Lung (tissue), 12 donors: ENCODE measurements around the gene ZBTB45. TPM values are rescaled to one million over a fixed set of nuclear protein-coding genes. Genes with fewer than 3 reads are reported as not detected.
"Not testable (repeated sequence)": the region's sequence is repeated elsewhere in the genome, so short reads cannot be mapped to it uniquely, and the experiment has no call there.

Source experiments
- ATAC-seq: fragments of 200-7000 bp; cut with Tn5 transposase; one replicate; pipeline ENCODE4 v1.9.1; 2020; ENCODE audit warnings: moderate number of reproducible peaks; ENCODE audit not compliant: insufficient read depth, low FRiP score
- DNase-seq, 3 donors: peaks; one replicate each; pipeline ENCODE4 v3.0.0-alpha.2; 2013 to 2017
- H3K27ac ChIP-seq, 2 donors: one replicate each; pipeline ENCODE4 v1.5.1; 2013; ENCODE audit warnings: mild to moderate bottlenecking in 2 of 2, moderate library complexity in 2 of 2, control low read depth in 1 of 2, inconsistent platforms in 1 of 2, low read depth in 1 of 2, low read length in 1 of 2
- H3K27me3 ChIP-seq, 3 donors: one replicate each; pipeline ENCODE4 v1.5.1; 2013; ENCODE audit warnings: low read length in 2 of 3; ENCODE audit not compliant: control insufficient read depth in 3 of 3, insufficient read depth in 3 of 3
- H3K36me3 ChIP-seq, 4 donors: one replicate each; pipeline ENCODE4 v1.5.1; 2013; ENCODE audit warnings: low read length in 4 of 4, mild to moderate bottlenecking in 1 of 4, moderate library complexity in 1 of 4; ENCODE audit not compliant: control insufficient read depth in 4 of 4, insufficient read depth in 4 of 4
- H3K4me1 ChIP-seq, 5 donors: one replicate each; pipeline ENCODE4 v1.5.1; 2013; ENCODE audit warnings: low read length in 5 of 5, mild to moderate bottlenecking in 2 of 5, moderate library complexity in 1 of 5; ENCODE audit not compliant: control insufficient read depth in 5 of 5, insufficient read depth in 5 of 5
- H3K4me3 ChIP-seq: one replicate; pipeline ENCODE4 v1.5.1; 2013; ENCODE audit warnings: mild to moderate bottlenecking, control low read depth, moderate library complexity
- H3K9ac ChIP-seq, 2 donors: one replicate each; pipeline ENCODE4 v1.5.1; 2013; ENCODE audit warnings: low read length in 2 of 2, control low read depth in 1 of 2; ENCODE audit not compliant: insufficient read depth in 1 of 2
- H3K9me3 ChIP-seq, 4 donors: one replicate each; pipeline ENCODE4 v1.5.1; 2013; ENCODE audit warnings: low read length in 3 of 4, mild to moderate bottlenecking in 1 of 4, moderate library complexity in 1 of 4; ENCODE audit not compliant: control insufficient read depth in 4 of 4, insufficient read depth in 3 of 4
- WGBS, 2 donors: extraction: QIAGEN DNeasy Blood & Tissue Kit; methylation state at CpG; one replicate each; pipeline ENCODE4 v1.1.7; 2013; 5-methylcytosine and 5-hydroxymethylcytosine counted together
- polyA plus RNA-seq, 2 donors: library from polyadenylated mRNA; stranded (reverse); fragments of 200-250 nt; gene quantifications; one replicate each; pipeline ENCODE4 v1.2.1, GENCODE V29; 2013
- total RNA-seq, 2 donors: library from RNA; depleted of rRNA in 1 of 2; stranded (reverse); fragments of >200 nt in 1 of 2; gene quantifications; one replicate each; pipeline ENCODE4 v1.2.1, GENCODE V29; 2014 to 2021
- TF ChIP-seq, protein P1 (sequence below): IDR thresholded peaks from 2 replicates; pipeline ENCODE4 v1.5.1; 2012; ENCODE audit warnings: mild to moderate bottlenecking; ENCODE audit errors: control extremely low read depth, extremely low read depth
- donor health status: control.
- donor health status: control.
- donor health status: Bipolar disorder and iron deficiency.
- donor health status: healthy.
- donor health status: DM: yes; HTN: yes; CAD: no.

The ZBTB45 gene
- total and polyA plus RNA-seq, 4 donors, result 6.0 to 20.2 (median 8.6) TPM

DNA sequence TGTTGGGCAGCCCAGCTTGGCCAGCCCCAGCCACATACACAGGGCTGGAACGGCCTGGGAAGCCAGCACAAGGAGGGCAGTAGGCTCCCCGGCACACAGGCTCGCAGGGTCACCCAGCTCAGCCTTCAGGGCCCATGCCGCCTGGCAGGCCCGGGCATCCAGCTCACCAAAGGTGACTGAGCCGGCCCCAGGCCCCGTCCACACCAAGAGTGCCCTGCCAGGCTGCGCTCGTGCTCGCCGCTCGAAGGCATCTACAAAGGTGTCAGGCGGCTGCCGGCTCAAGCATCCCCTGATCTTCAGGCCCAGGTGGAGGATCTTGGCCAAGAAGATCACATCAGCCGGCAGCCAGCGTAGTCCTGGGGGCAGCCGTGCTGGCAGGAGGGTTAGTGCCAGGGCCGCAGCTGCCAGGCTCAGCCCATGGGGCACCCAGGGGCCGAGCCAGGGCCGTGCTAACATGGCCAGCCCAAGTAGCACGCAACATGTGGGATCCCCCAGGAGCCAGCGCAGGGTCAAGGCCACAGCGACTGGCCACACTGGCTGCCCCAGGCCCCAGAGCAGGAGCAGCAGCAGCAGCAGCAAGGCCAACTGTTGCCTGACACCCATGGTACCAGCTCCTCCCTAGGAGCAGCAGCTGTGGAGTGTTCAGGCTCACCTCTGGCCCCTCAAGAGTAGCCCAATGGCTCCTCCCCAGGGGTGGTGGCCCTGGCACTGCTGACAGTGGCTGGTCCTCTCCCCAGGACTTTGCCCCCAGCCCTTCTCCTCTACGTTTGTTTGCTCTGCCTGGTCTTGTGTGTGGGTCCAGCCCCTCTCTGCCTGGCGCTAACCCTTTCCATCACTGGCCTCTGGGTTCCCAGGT, 8.0 kb downstream of the ZBTB45 start, which contains the start of gene SLC27A5:
TSS of gene SLC27A5 (minus strand) at position 640 of the 856 bp plus-strand sequence. CDS start at position 603, 37 bp downstream.
- Histone ChIP-seq H3K9me3 (no peaks in the 10 kb centered on the region), H3K27me3 (no peaks in the 10 kb centered on the region), H3K9ac (no peak within 1 kb of the TSS), H3K27ac (no peak within 1 kb of the TSS), H3K4me1 (peaks cover 0 to 9% (median 2%) of the 10 kb centered on the region in 5 donors), H3K36me3 (peaks cover 0 to 11% (median 6%) of the 10 kb centered on the region in 4 donors), H3K4me3 (no peak within 1 kb of the TSS)
- ATAC-seq (no peak), DNase-seq (no peak)
- TF ChIP-seq, protein P1, sequence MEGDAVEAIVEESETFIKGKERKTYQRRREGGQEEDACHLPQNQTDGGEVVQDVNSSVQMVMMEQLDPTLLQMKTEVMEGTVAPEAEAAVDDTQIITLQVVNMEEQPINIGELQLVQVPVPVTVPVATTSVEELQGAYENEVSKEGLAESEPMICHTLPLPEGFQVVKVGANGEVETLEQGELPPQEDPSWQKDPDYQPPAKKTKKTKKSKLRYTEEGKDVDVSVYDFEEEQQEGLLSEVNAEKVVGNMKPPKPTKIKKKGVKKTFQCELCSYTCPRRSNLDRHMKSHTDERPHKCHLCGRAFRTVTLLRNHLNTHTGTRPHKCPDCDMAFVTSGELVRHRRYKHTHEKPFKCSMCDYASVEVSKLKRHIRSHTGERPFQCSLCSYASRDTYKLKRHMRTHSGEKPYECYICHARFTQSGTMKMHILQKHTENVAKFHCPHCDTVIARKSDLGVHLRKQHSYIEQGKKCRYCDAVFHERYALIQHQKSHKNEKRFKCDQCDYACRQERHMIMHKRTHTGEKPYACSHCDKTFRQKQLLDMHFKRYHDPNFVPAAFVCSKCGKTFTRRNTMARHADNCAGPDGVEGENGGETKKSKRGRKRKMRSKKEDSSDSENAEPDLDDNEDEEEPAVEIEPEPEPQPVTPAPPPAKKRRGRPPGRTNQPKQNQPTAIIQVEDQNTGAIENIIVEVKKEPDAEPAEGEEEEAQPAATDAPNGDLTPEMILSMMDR, result no peak
- WGBS, 2 donors, result 91 to 94% methylated on average over 25 of the region's 25 CpGs

DNA sequence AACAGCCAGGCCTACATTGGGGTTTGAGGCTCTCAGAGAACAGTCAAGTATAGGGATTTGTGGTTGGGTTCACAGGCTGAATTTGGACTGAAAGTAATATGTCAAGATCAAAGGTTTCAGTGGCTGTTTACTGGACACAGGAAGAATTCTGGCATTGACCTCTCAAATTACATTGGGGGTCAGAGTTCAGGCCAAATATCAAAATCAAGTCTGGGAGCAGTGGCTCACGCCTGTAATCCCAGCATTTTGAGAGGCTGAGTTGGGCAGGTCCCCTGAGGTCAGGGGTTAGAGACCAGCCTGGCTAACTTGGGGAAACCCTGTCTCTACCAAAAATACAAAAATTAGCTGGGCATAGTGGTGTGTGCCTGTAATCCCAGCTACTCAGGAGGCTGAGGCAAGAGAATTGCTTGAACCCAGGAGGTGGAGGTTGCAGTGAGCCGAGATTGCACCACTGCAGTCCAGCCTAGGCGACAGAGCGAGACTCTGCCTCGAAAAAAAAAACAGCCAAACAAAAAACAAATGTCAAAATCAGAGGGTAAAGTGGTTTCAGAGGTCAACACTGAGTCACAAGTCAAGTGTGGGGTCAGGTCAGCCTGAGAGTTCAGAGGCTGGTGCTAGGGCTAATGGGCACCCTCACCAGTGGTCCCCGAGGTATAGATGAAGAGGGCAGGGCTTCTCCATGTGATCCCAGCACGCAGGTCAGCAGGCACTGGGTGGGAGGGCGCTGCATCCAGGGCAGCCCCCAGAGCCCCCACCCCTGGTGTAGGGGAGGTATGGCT, 9.3 kb downstream of the ZBTB45 start:
- no peak for DNase-seq
- WGBS, 2 donors, result 81 to 88% methylated on average over 8 of the region's 8 CpGs
- Histone ChIP-seq H3K9me3 (no peaks in the 10 kb centered on the region), H3K4me1 (peaks cover 0 to 9% (median 2%) of the 10 kb centered on the region in 5 donors), H3K36me3 (no peaks in the 10 kb centered on the region), H3K9ac (no peak overlapping the region), H3K27ac (no peak overlapping the region), H3K4me3 (no peak overlapping the region), H3K27me3 (no peaks in the 10 kb centered on the region)
- no peak for ATAC-seq
- TF ChIP-seq, protein P1, result no peak

DNA sequence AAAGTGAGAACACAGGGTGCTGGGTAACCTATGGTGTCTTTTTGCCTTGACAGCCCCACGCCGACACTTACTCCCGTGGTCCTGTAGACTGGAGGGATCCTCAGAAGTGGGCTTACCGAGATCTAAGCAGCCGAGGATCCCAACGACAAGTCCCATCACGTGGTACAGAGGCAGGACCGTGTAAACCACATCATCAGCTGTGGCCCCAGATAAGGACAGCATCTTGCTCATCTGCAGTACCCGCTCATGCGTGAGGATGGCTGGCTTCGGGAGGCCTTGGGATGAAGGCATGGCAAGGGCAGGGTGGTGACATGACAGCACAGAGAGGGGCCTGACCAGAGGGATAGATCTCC, 9.9 kb downstream of the ZBTB45 start:
- Histone ChIP-seq H3K4me3 (no peak overlapping the region), H3K27me3 (no peaks in the 10 kb centered on the region), H3K9me3 (no peaks in the 10 kb centered on the region), H3K27ac (no peak overlapping the region), H3K4me1 (peaks cover 0 to 8% (median 2%) of the 10 kb centered on the region in 5 donors), H3K36me3 (no peaks in the 10 kb centered on the region), H3K9ac (no peak overlapping the region)
- DNase-seq (no peak), ATAC-seq (no peak)
- WGBS, 2 donors, result 87 to 91% methylated on average over 11 of the region's 11 CpGs
- TF ChIP-seq, protein P1, result no peak

DNA sequence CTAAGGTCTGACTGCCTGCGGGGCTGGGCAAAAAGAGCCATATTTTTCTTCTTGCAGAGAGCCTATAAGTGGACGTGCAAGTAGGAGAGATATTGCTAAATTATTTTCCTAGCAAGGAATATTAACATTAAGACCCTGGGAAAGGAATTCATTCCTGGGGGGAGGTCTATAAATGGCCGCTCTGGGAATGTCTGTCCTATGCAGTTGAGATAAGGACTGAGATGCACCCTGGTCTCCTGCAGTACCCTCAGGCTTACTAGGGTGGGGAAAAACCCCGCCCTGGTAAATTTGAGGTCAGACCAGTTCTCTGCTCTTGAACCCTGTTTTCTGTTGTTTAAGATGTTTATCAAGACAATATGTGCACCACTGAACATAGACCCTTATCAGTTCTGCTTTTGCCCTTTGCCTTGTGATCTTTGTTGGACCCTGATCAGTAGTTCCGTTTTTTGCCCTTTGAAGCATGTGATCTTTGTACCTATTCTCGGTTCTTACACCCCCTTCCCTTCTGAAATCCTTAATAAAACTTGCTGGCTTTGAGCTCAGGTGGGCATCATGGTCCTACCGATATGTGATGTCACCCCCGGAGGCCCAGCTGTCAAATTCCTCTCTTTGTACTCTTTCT, 11.9 kb downstream of the ZBTB45 start:
- not testable (repeated sequence) for H3K9me3 ChIP-seq, DNase-seq, H3K9ac ChIP-seq, H3K4me3 ChIP-seq, H3K27ac ChIP-seq, H3K4me1 ChIP-seq, H3K36me3 ChIP-seq, H3K27me3 ChIP-seq, ATAC-seq
- WGBS, 2 donors, result 76 to 88% methylated on average over 7 of the region's 8 CpGs
